Measurements from ENCODE around the gene SLC44A1. TPM values are rescaled to one million over a fixed set of nuclear protein-coding genes. Genes with fewer than 3 reads are reported as not detected.

Gene SLC44A1
- total RNA-seq, 3 donors from 2014 or later: 85.1 to 183 (median 121) TPM

GRCh38 chr9:105246656-105247173 lies 2.3 kb downstream of the SLC44A1 start:
- H3K4me3 ChIP-seq: no peak overlapping the region
- no peak for ATAC-seq
- peaks cover 23% of the 10 kb centered on the region for H3K4me1 ChIP-seq (ENCODE audit: low read depth)
- intact Hi-C loops (cut with DNase I, micrococcal nuclease): no loop called here
- no peak for DNase-seq
- no peaks in the 10 kb centered on the region for H3K36me3 ChIP-seq (ENCODE audit: low read depth)
- H3K9me3 ChIP-seq: no peaks in the 10 kb centered on the region
- TF ChIP-seq CTCF (IDR thresholded peaks at IDR 0.05): no peak

GRCh38 chr9:105248691-105249090 lies 4.2 kb downstream of the SLC44A1 start:
- no peak for TF ChIP-seq CTCF (IDR thresholded peaks at IDR 0.05)
- Histone ChIP-seq H3K4me3 (no peak overlapping the region), H3K9me3 (no peaks in the 10 kb centered on the region), H3K36me3 (ENCODE audit: low read depth) (no peaks in the 10 kb centered on the region), H3K4me1 (ENCODE audit: low read depth) (peaks cover 25% of the 10 kb centered on the region)
- ATAC-seq (no peak), DNase-seq (no peak)
- intact Hi-C loops (cut with DNase I, micrococcal nuclease): no loop called here

GRCh38 chr9:105251133-105251532 lies 6.7 kb downstream of the SLC44A1 start:
- no peaks in the 10 kb centered on the region for H3K36me3 ChIP-seq (ENCODE audit: low read depth)
- ATAC-seq: no peak
- intact Hi-C loops (cut with DNase I, micrococcal nuclease): no loop called here
- H3K4me3 ChIP-seq: no peak overlapping the region
- TF ChIP-seq CTCF (IDR thresholded peaks at IDR 0.05): no peak
- DNase-seq: no peak
- H3K4me1 ChIP-seq (ENCODE audit: low read depth): peaks cover 34% of the 10 kb centered on the region
- H3K9me3 ChIP-seq: no peaks in the 10 kb centered on the region

GRCh38 chr9:105251733-105252404 lies 7.4 kb downstream of the SLC44A1 start:
- DNase-seq: no peak

GRCh38 chr9:105252405-105252756 lies 7.9 kb downstream of the SLC44A1 start:
- peak; percentile 91 for ATAC-seq
- TF ChIP-seq CTCF (IDR thresholded peaks at IDR 0.05): no peak
- Histone ChIP-seq H3K36me3 (ENCODE audit: low read depth) (no peaks in the 10 kb centered on the region), H3K9me3 (no peaks in the 10 kb centered on the region), H3K4me1 (ENCODE audit: low read depth) (peaks cover 37% of the 10 kb centered on the region), H3K4me3 (no peak overlapping the region)
- peak in 1 of 3 donors; percentile 56 for DNase-seq
- intact Hi-C loops (cut with DNase I, micrococcal nuclease): loop anchor here in 1 of 2 donors (2.0 kb wide), 1 partner anchor 66 kb away; no protein-coding TSS in a partner anchor

More at GRCh38 chr9:105251733-105252404, 7.4 kb downstream of the SLC44A1 start:
- peaks cover 35% of the 10 kb centered on the region for H3K4me1 ChIP-seq (ENCODE audit: low read depth)
- no peak for TF ChIP-seq CTCF (IDR thresholded peaks at IDR 0.05)
- intact Hi-C loops (cut with DNase I, micrococcal nuclease): loop anchor here in 1 of 2 donors (2.0 kb wide), 1 partner anchor 67 kb away; no protein-coding TSS in a partner anchor
- ATAC-seq: peak; percentile 53
- no peak overlapping the region for H3K4me3 ChIP-seq
- no peaks in the 10 kb centered on the region for H3K9me3 ChIP-seq
- no peaks in the 10 kb centered on the region for H3K36me3 ChIP-seq (ENCODE audit: low read depth)
